SW 1271 (cell line): Measurements from ENCODE around the gene ISCU.
"Not testable (repeated sequence)": the region's sequence is repeated elsewhere in the genome, so short reads cannot be mapped to it uniquely, and the experiment has no call there.

ENCODE experiments used
- DNase-seq, 2 experiments: peaks; one replicate each; lab custom pipeline; 2025; lab: John Stamatoyannopoulos, UW

ISCU gene

GRCh38 chr12:108543652-108544051 is 18.7 kb upstream of the ISCU start:
- no peak for DNase-seq

- no peak for DNase-seq
These were observed 14.7 kb upstream of the ISCU start for GRCh38 chr12:108547686-108548085.

- no peak for DNase-seq
These were observed 13.4 kb upstream of the ISCU start for GRCh38 chr12:108548954-108549521.

GRCh38 chr12:108551535-108551934 is 10.9 kb upstream of the ISCU start:
- no peak for DNase-seq

GRCh38 chr12:108553799-108554198 is 8.6 kb upstream of the ISCU start:
- DNase-seq: no peak

GRCh38 chr12:108555383-108555782 is 7.0 kb upstream of the ISCU start:
- DNase-seq: not testable (repeated sequence)

GRCh38 chr12:108559007-108559655 is 3.3 kb upstream of the ISCU start:
- DNase-seq: no peak

- DNase-seq: no peak
These were observed 2.6 kb upstream of the ISCU start for GRCh38 chr12:108559748-108560147.

- DNase-seq: no peak
These were observed 2.1 kb upstream of the ISCU start for GRCh38 chr12:108560321-108560721.

- peak; percentile 69 to 94 for DNase-seq
These were observed 1.4 kb upstream of the ISCU start, which contains the start of gene SART3 for GRCh38 chr12:108560752-108561719. Gene SART3 (minus strand): TSS chr12:108561173. CDS start chr12:108561154, 19 bp downstream.

GRCh38 chr12:108561852-108562347 is 496 bp upstream of the ISCU start:
- peak in 1 of 2 experiments; percentile 59 for DNase-seq

- peak; percentile 67 to 89 for DNase-seq
These were observed 874 bp downstream of the ISCU start for GRCh38 chr12:108563136-108563803.

GRCh38 chr12:108563804-108564151 is 1.4 kb downstream of the ISCU start:
- DNase-seq: no peak

GRCh38 chr12:108564724-108565123 is 2.3 kb downstream of the ISCU start:
- DNase-seq: no peak

GRCh38 chr12:108565146-108565545 is 2.8 kb downstream of the ISCU start:
- DNase-seq: no peak

- DNase-seq: peak in 1 of 2 experiments; percentile 59
These were observed 3.6 kb downstream of the ISCU start for GRCh38 chr12:108565976-108566375.

- DNase-seq: no peak
These were observed 4.1 kb downstream of the ISCU start for GRCh38 chr12:108566452-108566851.

GRCh38 chr12:108567406-108568337 is 5.3 kb downstream of the ISCU start:
- DNase-seq: no peak

- DNase-seq: no peak
These were observed 6.2 kb downstream of the ISCU start for GRCh38 chr12:108568338-108569154.
